Activated naive CD4-positive, alpha-beta T cell treated with Interleukin-2 at 50 U/mL for 16 hours (primary cell): ENCODE data around the gene TMEM178B.
"Not testable (repeated sequence)": the region's sequence is repeated elsewhere in the genome, so short reads cannot be mapped to it uniquely, and the experiment has no call there.

Experiments used
- DNase-seq: peaks from one replicate; pipeline ENCODE4 v3.0.0-alpha.2; 2020

The TMEM178B gene

DNA sequence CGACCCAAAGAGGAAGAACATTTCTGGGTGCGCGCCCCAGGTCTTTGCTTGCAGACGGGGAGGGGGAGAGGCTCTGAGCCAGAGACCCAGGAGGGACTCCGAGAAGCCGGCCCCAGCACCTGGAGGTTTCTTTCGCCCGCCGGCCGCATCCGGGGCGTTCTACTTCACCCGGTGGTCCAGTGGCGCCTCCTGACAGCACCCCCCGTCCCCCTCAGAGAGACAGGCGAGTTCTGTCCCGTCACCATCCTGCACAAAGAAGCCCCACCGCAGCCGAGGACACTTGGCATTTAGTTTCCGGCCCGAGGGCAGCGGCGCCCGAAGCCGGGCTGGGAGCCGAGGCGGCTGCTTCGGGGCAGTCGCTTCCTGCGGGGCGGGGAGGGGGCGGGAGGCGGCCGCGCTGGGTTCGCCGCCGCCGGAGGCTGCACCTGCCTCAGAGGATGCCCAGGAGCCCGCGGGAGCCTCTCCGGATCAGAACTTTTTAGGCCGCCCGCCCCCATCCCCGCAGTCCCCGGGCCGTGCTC is at the start of gene TMEM178B:
Gene TMEM178B (plus strand): TSS at position 424 of the 521 bp plus-strand sequence.
- DNase-seq, result peak; percentile 7

DNA sequence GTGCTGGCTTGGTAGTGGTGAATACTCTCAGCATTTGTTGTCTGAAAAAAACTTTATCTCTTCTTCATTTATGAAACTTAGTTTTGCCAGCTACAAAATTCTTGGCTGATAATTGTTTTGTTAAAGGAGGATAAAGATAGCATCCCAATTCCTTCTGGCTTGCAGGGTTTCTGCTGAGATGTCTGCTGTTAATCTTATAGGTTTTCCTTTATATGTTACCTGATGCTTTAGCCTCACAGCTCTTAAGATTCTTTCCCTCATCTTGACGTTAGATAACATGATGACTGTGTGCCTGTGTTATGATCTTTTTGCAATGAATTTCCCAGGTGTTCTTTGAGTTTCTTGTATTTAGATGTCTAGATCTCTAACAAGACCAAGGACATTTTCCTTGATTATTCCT is 49.2 kb upstream of the TMEM178B start:
- DNase-seq, result no peak

DNA sequence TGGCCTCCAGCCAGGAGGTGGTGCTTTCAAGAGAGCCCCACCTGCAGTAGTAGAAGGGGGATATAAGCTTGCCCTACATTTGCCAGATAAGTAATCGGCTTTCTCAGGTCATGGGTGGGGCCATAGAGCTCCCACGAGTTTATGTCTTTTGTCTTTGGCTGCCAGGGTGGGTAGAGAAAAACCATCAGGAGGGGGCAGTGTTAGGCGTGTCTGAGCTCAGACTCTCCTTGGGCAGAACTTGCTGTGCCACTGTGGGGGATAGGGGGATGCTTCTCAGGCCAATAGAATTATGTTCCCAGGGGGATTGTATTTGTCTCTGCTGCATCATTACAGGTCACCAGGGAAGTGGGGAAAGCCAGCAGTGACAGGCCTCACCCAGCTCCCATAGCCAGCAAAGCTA is 46.8 kb upstream of the TMEM178B start:
- no peak for DNase-seq

DNA sequence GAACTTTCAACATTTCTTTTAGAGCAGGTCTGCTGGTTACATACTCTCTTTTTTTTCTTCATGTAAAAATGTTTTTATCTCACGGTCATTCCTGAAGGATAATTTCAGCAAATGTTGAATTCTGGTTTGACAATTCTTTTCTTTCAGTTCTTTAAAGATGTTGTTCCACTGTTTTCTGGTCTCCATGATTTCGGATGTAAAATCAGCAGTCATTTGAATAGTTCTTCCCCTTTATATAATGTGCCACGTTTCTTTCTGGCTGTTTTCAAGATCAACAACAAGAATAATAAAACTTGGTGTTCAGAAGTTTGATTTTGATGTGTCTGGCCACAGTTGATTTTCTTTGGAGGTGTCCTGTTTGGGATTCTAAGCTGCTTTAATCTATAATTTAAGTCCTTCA is 45.1 kb upstream of the TMEM178B start:
- no peak for DNase-seq

GRCh38 chr7:141032539-141033323 is 41.1 kb upstream of the TMEM178B start:
- DNase-seq, result not testable (repeated sequence)

DNA sequence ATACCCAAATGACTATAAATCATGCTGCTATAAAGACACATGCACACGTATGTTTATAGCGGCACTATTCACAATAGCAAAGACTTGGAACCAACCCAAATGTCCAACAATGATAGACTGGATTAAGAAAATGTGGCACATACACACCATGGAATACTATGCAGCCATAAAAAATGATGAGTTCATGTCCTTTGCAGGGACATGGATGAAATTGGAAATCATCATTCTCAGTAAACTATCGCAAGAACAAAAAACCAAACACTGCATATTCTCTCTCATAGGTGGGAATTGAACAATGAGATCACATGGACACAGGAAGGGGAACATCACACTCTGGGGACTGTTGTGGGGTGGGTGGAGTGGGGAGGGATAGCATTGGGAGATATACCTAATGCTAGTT is 35.8 kb upstream of the TMEM178B start:
- not testable (repeated sequence) for DNase-seq

DNA sequence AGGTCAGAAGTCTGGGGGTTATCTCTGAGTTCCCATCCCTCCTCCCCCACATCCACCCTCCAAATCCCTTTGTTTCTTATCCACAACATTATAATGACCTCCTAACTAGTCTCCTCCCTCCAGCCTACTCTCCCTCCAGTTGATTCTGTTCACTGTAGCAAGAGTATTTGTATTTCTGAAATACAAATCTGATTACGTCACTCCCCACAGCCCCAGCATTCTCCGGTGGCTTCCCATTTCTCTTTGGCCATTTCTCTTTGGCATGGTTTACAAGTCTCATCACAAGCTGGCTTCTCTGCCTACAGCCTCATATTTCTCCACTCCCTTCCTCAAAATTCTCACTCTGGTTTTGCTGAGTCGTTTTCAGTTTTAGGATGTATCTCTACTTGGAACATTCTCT is 34.5 kb upstream of the TMEM178B start:
- no peak for DNase-seq

GRCh38 chr7:141042222-141043193 is 31.4 kb upstream of the TMEM178B start:
- DNase-seq, result no peak

GRCh38 chr7:141043616-141044015 is 30.2 kb upstream of the TMEM178B start:
- no peak for DNase-seq

DNA sequence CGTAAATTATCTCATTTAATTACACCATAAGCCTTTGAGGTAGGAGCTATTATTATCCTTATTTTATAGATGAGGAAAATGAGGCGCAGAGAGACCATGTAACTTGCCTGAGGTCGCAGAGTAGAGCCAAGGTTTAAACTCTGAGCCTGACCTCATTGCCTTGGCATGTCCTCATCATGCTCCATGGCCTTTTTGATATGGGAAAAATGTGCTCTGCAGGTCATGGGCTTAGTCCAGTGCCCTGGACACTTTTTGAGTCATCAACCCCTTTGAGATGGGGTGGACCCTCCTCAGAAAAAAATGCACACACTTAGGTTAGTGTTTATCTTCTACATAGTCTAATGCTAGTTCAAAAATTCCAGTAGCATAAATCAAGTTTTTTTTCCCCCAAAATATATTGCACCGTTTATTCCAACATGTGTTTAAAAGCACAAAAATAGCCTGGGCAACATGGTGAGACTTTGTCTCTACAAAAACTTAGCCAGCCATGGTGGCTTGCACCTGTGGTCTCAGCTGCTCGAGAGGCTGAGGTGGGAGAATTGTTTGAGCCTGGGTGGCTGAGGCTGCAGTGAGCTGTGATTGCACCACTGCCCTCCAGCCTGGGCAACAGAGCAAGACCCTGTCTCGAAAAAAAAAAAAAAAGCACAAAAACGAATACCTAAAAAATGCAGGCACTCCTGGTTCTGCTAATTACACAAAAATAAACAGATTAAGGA is 28.6 kb upstream of the TMEM178B start:
- DNase-seq, result no peak

DNA sequence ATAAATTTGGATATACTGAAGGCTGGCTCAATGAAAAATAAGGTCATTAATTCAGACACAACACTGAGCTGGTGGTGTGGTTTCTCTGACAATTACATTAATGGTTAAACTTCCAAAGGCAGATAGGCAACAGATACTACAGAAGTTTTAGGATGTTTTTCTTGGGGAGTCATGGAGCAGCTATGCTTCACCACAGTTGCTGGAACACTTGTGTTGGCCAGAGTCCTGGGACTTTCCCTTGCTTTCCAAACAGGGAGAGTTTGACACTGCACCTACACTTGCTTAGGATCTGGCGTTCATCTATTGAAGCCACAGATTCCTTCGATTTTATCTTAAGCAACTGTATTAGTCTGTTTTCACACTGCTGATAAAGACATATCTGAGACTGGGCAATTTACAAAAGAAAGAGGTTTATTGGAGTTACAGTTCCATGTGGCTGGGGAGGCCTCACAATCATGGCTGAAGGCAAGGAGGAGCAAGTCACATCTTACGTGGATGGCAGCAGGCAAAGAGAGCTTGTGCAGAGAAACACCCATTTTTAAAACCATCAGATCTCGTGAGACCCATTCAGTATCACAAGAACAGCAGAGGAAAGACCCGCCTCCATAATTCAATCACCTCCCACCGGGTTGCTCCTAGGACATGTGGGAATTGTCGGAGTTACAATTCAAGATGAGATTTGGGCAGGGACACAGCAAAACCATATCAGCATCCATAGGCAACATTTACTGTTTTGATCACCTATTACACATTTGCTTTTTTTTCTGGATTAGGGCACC is 27.8 kb upstream of the TMEM178B start:
- DNase-seq, result no peak

DNA sequence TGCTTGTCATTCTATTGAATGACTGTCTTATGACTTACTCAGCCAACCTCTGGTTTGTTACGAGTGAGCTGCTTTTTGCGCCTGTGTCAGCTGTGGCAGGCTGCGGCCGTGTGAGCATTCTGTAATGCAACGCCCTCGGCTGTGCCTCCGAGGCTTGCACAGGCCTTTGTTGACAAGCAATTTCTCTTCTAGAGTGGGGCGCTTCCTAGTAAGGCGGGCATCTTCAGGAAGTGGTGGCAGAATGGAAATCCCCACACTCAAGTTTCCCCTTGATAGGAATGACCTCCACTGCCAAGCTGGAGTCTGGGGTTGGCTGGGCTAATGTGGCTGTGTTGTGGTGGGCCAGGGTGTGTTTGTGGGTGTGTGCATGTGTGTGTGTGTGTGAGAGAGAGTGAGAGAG is 20.2 kb upstream of the TMEM178B start:
- peak; percentile 72 for DNase-seq

GRCh38 chr7:141055146-141055545 is 18.7 kb upstream of the TMEM178B start:
- DNase-seq, result no peak

- DNase-seq, result no peak
Measured at GRCh38 chr7:141057788-141058187, 16.1 kb upstream of the TMEM178B start.

- not testable (repeated sequence) for DNase-seq
Measured at GRCh38 chr7:141067856-141068255, 6.0 kb upstream of the TMEM178B start.

- peak; percentile 43 for DNase-seq
Measured at GRCh38 chr7:141071260-141071854, 2.5 kb upstream of the TMEM178B start.

GRCh38 chr7:141071855-141072547 is 1.9 kb upstream of the TMEM178B start:
- no peak for DNase-seq

- DNase-seq, result peak; percentile 23
Measured at GRCh38 chr7:141072548-141073172, 1.2 kb upstream of the TMEM178B start.

DNA sequence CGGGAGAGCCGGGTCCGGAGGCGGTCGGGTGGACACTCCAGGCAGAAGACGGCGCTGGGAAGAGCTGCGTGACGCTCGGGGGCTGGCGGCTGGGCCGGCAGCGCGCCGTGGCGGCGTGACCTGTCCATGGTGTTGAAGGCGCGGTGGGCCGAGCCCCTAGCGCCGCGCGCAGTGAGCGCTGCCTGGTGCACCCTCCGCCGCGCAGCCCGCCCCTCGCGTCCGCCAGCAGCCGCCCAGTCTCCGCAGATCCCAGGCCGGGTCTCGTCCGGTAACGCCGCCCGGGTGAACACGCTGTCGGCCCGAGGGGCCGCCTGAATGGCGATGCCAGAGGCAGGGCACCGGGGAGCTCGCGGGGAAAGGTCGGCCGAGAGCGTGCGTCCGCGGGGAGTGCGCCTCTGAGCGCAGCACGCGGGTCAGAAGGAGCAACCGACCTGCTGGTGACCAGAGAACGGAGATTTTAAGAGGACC is 657 bp upstream of the TMEM178B start:
- DNase-seq, result peak; percentile 24
